GM12874 (cell line): ENCODE measurements around the gene ETV6.

Experiments used
- CTCF ChIP-seq: IDR thresholded peaks from 2 replicates; pipeline ENCODE4 v1.5.1; 2011; ENCODE audit warnings: low read depth, mild to moderate bottlenecking, control low read depth, low read length, moderate library complexity; ENCODE audit not compliant: insufficient read depth

The ETV6 gene

DNA sequence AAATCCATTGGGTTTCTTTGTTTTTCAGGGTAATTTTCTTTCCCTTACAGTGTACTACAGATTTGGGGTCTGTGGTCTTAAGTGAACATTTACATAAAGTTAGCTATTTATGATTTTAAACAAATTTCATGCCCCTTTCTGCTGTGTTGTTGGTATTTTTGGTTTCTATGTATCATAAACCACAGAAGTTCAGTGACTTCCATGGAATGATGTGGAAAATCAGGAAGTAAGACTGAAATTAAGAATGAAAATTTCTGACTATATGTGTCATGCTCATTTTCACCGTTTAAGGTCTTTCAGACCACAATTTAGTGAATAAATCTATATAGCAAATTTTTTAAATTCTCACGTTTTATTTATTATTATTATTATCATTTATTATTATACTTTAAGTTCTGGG lies 31.7 kb downstream of the ETV6 start:
- no peak for TF ChIP-seq CTCF

DNA sequence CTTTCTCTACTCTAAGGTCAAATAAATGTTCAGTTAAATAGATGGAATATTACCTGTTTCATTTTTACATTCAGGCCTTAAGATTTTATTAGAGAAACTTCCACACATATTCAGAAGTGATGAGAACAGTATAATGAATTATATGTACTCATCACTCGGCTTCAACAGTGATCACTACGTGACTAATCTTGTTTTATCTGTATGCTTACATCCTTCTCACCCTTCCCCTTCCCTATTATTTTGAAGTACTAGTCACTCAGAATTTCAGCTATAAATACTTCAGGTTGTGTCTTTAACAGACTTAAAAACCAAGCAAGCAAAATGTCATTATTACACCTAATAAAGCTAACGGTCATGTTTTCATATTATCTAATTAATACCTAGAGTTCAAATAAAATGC lies 34.9 kb downstream of the ETV6 start:
- no peak for TF ChIP-seq CTCF

DNA sequence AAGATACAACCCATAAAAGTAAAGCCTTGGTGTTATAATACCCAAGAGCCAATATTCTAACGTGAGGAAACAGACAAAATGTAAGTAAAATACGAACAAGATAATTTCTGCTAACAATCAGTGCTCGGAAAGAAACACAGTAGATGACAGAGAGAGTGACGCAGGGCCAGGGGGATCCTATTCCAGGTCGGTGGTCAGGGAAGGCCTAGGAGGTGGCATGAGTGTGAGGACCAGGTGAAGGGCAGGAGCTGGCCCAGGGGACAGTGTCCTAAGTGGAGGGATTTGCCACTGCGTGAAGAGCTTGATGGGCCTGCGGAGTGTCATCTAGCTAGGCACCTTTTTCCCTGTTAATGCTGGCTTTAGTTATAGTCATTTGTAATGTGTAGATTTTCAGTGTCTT lies 35.3 kb downstream of the ETV6 start:
- TF ChIP-seq CTCF = no peak

- TF ChIP-seq CTCF = no peak
Observed at GRCh38 chr12:11685316-11685715, 35.8 kb downstream of the ETV6 start.

DNA sequence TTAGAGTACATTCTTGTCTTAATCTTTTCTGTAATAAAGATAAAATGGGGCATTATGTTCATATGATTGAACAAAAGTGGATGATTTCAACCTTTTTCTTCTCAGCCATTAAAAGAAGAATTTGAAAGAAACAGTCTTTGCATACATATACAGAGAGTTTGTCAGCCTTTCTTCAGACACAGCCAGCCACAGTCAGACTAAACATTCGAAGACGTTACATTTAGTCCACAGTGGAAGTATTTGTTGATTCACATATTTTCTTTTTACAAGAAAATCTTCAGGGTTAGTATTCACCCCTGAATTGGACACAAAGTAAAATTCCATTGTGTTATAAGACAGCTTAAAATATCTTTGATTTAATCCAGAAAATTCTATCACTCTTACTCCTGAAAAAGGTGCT lies 36.2 kb downstream of the ETV6 start:
- TF ChIP-seq CTCF = no peak

DNA sequence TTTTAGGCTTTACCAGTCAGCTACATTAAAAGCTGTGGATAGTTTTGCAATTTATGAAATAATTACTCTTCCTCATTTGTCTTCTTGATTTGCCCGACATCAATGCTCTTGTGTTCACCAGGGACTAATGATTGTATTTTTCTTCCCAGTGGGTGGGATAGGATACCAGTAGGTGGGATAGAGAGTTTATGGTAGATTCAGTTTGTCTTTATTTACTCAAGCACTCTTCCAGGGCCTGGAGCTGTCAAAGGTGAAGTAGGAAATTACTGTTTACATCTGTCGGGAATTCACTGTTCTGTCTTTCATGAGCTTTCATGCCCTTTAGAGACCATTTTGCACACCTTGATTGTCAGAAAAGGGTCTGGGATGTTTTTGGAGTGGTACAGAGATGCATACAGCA lies 36.6 kb downstream of the ETV6 start:
- no peak for TF ChIP-seq CTCF

DNA sequence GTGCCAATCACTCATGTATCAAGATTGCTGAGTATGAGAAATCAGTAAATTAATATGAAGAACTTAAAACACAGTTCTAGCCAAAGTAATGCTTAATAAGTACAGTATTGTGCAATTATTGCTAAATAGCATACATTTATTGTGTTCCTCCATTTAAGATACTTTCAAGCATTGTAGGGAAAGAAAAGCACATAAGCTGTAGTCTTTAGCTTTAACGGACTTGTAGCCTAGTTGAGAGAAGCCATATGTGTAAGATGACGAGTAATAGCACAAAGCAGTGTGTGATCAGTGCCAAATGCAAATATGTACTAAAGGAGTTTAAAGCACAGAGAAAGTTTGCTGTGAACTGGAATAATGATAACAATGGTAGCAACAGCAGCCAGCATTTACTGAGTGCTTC lies 38.1 kb downstream of the ETV6 start:
- TF ChIP-seq CTCF = no peak

GRCh38 chr12:11688379-11688778 lies 38.9 kb downstream of the ETV6 start:
- TF ChIP-seq CTCF = no peak
